CD4-positive, alpha-beta T cell treated with Interleukin-15 for 4 hours (primary cell): ENCODE data around the gene SPPL3.
"Not testable (repeated sequence)": the region's sequence is repeated elsewhere in the genome, so short reads cannot be mapped to it uniquely, and the experiment has no call there.

Source experiments
- DNase-seq: peaks from one replicate; pipeline ENCODE4 v3.0.0-alpha.2; 2020; ENCODE audit warnings: low spot score

The SPPL3 gene

GRCh38 chr12:120904197-120904773, at the start of gene SPPL3:
SPPL3 (minus strand) TSS chr12:120904358; CDS start chr12:120903867, 491 bp downstream.
- peak; percentile 89 for DNase-seq

- no peak for DNase-seq
Observed at GRCh38 chr12:120950807-120951206, 46.6 kb upstream of the SPPL3 start.

- DNase-seq: not testable (repeated sequence)
Observed at GRCh38 chr12:120950260-120950799, 46.2 kb upstream of the SPPL3 start.

GRCh38 chr12:120945516-120945915, 41.4 kb upstream of the SPPL3 start:
- DNase-seq: not testable (repeated sequence)

- peak; percentile 48 for DNase-seq
Observed at GRCh38 chr12:120944645-120945217, 40.6 kb upstream of the SPPL3 start.

- DNase-seq: no peak
Observed at GRCh38 chr12:120943482-120943881, 39.3 kb upstream of the SPPL3 start.

GRCh38 chr12:120941846-120942405, 37.8 kb upstream of the SPPL3 start:
- DNase-seq: no peak

GRCh38 chr12:120941412-120941811, 37.3 kb upstream of the SPPL3 start:
- no peak for DNase-seq

- DNase-seq: no peak
Observed at GRCh38 chr12:120940799-120941198, 36.6 kb upstream of the SPPL3 start.

- DNase-seq: no peak
Observed at GRCh38 chr12:120940006-120940405, 35.8 kb upstream of the SPPL3 start.

GRCh38 chr12:120939523-120939922, 35.4 kb upstream of the SPPL3 start:
- no peak for DNase-seq

- DNase-seq: no peak
Observed at GRCh38 chr12:120938496-120938895, 34.3 kb upstream of the SPPL3 start.

GRCh38 chr12:120936197-120936596, 32.0 kb upstream of the SPPL3 start:
- DNase-seq: no peak

- DNase-seq: no peak
Observed at GRCh38 chr12:120933786-120934185, 29.6 kb upstream of the SPPL3 start.

- no peak for DNase-seq
Observed at GRCh38 chr12:120932956-120933526, 28.9 kb upstream of the SPPL3 start.

- no peak for DNase-seq
Observed at GRCh38 chr12:120932058-120932457, 27.9 kb upstream of the SPPL3 start.

- no peak for DNase-seq
Observed at GRCh38 chr12:120930032-120930431, 25.9 kb upstream of the SPPL3 start.

- DNase-seq: no peak
Observed at GRCh38 chr12:120928864-120929652, 24.9 kb upstream of the SPPL3 start.

- DNase-seq: no peak
Observed at GRCh38 chr12:120925740-120926563, 21.8 kb upstream of the SPPL3 start.

GRCh38 chr12:120922279-120922678, 18.1 kb upstream of the SPPL3 start:
- DNase-seq: no peak

GRCh38 chr12:120921637-120922036, 17.5 kb upstream of the SPPL3 start:
- no peak for DNase-seq
